Activated CD4-positive, alpha-beta memory T cell treated with anti-CD3 and anti-CD28 coated beads, Interleukin-2, amount 10 ng/mL, durations not matched to agents 7 days and 5 days (primary cell): Measurements from ENCODE around the gene ZBTB49. TPM values are rescaled to one million over a fixed set of nuclear protein-coding genes. Genes with fewer than 3 reads are reported as not detected.
"Not testable (repeated sequence)": the region's sequence is repeated elsewhere in the genome, so short reads cannot be mapped to it uniquely, and the experiment has no call there.

ENCODE experiments used
- CTCF ChIA-PET: fragments of 350-600 bp; sonication (Branson Sonifier 250); formaldehyde crosslinking; loops from one replicate; lab custom pipeline; 2021; ENCODE audit warnings: antibody characterized with exemption, inconsistent platforms; lab: Charles Lee
- POLR2A ChIA-PET: fragments of 350-600 bp; sonication (Branson Sonifier 250); formaldehyde crosslinking; loops from one replicate; lab custom pipeline; 2021; ENCODE audit warnings: antibody characterized with exemption; lab: Charles Lee
- DNase-seq: peaks from one replicate; pipeline ENCODE4 v3.0.0-alpha.2; 2020
- H3K27ac Mint-ChIP-seq: one replicate; pipeline ENCODE4 v1.8.0; 2021; ENCODE audit warnings: mild to moderate bottlenecking, mixed read lengths
- H3K27me3 Mint-ChIP-seq: one replicate; pipeline ENCODE4 v1.8.0; 2021; ENCODE audit warnings: mixed read lengths
- H3K36me3 Mint-ChIP-seq: one replicate; pipeline ENCODE4 v1.8.0; 2021; ENCODE audit warnings: low read depth, mixed read lengths
- H3K4me1 Mint-ChIP-seq: one replicate; pipeline ENCODE4 v1.8.0; 2021; ENCODE audit warnings: mixed read lengths
- H3K4me3 Mint-ChIP-seq: one replicate; pipeline ENCODE4 v1.8.0; 2021; ENCODE audit warnings: mild to moderate bottlenecking, mixed read lengths
- H3K9me3 Mint-ChIP-seq: one replicate; pipeline ENCODE4 v1.8.0; 2021; ENCODE audit warnings: mixed read lengths
- total RNA-seq, 2 experiments: library from RNA; stranded (reverse); gene quantifications; one replicate each; pipeline ENCODE4 v1.2.3, GENCODE V29; 2021

The ZBTB49 gene, protein sequence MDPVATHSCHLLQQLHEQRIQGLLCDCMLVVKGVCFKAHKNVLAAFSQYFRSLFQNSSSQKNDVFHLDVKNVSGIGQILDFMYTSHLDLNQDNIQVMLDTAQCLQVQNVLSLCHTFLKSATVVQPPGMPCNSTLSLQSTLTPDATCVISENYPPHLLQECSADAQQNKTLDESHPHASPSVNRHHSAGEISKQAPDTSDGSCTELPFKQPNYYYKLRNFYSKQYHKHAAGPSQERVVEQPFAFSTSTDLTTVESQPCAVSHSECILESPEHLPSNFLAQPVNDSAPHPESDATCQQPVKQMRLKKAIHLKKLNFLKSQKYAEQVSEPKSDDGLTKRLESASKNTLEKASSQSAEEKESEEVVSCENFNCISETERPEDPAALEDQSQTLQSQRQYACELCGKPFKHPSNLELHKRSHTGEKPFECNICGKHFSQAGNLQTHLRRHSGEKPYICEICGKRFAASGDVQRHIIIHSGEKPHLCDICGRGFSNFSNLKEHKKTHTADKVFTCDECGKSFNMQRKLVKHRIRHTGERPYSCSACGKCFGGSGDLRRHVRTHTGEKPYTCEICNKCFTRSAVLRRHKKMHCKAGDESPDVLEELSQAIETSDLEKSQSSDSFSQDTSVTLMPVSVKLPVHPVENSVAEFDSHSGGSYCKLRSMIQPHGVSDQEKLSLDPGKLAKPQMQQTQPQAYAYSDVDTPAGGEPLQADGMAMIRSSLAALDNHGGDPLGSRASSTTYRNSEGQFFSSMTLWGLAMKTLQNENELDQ
- total RNA-seq = 1 to 10 TPM; 6.6 to 7.4 TPM

DNA sequence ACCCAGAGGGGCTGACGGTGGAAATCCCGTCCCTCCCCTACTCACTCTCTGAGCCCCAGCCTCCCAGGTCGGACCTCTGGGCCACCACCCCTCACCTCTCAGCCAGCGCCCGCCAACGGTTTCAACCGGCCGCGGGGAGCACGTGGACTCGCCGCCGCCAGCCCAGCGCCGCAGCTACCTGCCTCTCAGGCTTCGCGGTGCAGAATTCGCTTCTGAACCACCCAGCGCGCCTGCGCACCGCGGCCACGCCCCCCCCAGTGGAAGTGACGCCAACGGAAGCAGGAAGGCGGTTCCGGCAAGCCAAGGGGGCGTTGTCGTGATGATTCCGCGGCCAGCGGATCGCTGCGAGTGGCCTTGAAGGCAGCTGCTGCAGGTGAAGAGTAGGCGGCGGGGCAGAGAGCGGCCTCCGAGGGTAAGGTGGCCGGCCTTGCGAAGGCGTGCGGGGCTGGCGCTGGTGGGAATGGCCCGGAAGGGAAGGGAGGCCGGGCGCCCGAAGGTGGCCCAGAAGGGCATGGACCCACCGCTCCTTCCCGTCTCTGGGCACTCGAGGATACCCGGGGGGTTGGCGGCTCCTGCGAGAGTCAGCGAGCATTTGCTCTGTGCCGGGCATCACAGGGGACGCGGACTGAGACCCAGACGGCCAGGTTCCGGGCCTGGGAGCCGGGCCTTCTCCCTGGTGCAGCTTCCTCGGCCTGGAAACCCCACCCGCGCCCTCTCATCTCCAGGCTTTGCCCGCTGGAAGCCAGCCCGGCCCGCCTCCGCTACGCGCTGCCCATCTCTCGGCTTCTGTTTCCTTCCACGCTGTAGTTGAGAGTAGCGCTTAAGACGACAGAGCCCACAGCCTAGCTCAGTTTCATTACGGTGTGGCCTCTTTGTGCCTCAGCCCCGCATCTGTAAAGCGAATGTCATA lies at the start of gene ZBTB49, which contains the start of gene LYAR:
TSS of gene ZBTB49 (plus strand) at position 311 of the 910 bp plus-strand sequence. CDS start 9,695 bp downstream, outside the sequence.
TSS of gene LYAR (minus strand) at position 214 of the 910 bp plus-strand sequence. CDS start 6,412 bp downstream, outside the sequence.
- DNase-seq = peak; percentile 97
- Mint-ChIP-seq H3K9me3 (no peaks in the 10 kb centered on the region), H3K36me3 (peaks cover 24% of the 10 kb centered on the region), H3K27ac (peak within 1 kb of the TSS; percentile 83), H3K4me1 (peaks cover 42% of the 10 kb centered on the region), H3K4me3 (peak within 1 kb of the TSS; percentile 97), H3K27me3 (no peaks in the 10 kb centered on the region)
- CTCF ChIA-PET = interaction anchor here (1.6 kb wide), 1 partner anchor 30 kb away, joined by 5 read pairs; no protein-coding TSS in a partner anchor
- POLR2A ChIA-PET = interaction anchor here (0.6 to 3.1 kb wide), 13 partner anchors 13 to 334 kb away, joined by 3 to 30 read pairs (median 3); partner anchors contain the start of gene TMEM128

DNA sequence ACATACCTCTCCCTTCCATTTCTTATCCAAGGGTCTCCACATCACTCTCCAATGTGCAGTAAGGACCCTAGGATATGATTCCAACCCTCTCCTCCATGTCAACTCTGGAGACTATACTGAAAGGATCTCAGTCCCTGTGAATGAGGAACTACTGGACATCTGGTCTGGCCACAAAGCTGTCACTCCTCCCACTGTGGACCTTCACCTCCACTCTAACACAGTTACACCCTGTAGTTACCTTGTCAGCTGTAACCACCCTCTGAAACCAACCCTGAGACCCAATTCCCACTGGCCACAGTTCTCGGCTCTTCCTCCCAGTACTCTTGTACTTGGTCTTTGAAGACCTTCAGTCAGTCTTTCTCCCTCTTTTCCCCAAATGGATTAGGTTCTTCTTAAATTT lies 44.9 kb upstream of the ZBTB49 start:
- Mint-ChIP-seq H3K36me3 (peaks cover 35% of the 10 kb centered on the region), H3K27ac (no peak overlapping the region), H3K9me3 (no peaks in the 10 kb centered on the region), H3K4me3 (no peak overlapping the region), H3K4me1 (peaks cover 36% of the 10 kb centered on the region), H3K27me3 (no peaks in the 10 kb centered on the region)
- DNase-seq = no peak
- ChIA-PET CTCF (no interaction called here), POLR2A (no interaction called here)

DNA sequence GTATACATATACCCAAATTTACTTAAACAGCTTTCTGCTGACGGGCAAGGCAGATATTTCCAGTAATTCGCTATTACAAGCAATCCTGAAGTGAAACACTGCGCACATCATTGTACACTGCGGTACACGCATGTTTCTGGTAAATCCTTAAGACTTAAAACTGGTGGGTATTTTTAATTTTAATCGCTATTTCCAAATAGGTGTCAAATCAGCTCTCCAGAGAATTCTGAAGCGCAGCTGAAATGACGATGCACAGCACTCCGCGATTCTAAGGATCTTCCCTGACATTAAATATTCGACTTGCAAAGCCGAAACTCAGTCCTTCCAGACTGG lies 42.4 kb upstream of the ZBTB49 start:
- no peaks in the 10 kb centered on the region for H3K9me3 Mint-ChIP-seq
- peak overlapping the region; percentile 82 for H3K4me3 Mint-ChIP-seq
- H3K36me3 Mint-ChIP-seq = peaks cover 23% of the 10 kb centered on the region
- H3K27ac Mint-ChIP-seq = peak overlapping the region; percentile 97
- peaks cover 37% of the 10 kb centered on the region for H3K4me1 Mint-ChIP-seq
- ChIA-PET POLR2A (interaction anchor here (0.7 to 3.5 kb wide), 18 partner anchors 9 to 294 kb away, joined by 3 to 57 read pairs (median 6); partner anchors contain the start of genes LYAR, STX18 and ZBTB49), CTCF (interaction anchor here (0.9 to 1.5 kb wide), 3 partner anchors 12 to 293 kb away, joined by 3 to 10 read pairs (median 3); no protein-coding TSS in a partner anchor)
- H3K27me3 Mint-ChIP-seq = no peaks in the 10 kb centered on the region
- DNase-seq = no peak

DNA sequence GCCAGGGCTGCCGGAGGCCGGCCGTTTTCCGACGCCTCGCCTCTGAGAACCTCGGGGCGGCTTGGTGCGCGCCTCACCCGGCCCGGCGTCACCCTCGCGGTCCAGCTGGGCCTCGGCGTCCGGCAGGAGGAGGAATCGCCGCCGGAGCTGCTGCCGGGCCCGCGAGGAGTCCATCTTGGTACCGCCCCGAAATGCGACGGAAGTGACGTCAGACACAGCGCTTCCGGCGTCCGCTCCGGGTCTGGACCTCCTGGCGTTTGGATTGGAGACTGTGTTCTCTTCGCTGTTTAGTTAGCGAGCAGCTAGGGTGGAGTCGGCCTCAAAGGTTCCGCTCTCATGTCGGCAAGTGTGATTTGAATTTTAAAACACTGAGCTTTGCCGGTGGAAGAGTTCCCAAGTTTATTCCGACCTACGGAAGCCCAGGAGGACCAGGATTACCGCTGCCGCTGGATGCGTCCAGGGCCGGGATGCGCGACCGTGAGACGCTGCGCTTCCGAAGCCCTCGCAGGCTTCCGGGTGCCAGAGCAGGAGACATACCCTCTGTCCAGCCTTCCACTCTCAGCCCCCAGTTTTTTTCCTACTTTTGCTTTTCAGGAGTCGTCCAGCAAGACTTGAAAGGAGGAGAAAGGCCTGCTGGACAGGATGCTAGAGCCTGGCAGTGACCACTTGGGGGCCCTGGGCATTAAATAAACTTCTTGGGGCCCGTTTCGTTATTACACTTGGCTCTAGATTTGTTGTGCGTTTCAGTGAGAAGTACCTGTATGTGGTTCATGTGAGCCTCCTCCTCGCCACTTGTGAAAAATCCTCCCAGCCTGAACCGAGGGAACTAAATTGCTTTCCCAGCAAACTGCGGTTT lies 41.8 kb upstream of the ZBTB49 start, which contains the start of gene TMEM128:
TSS of gene TMEM128 (minus strand) at position 195 of the 856 bp plus-strand sequence. CDS start at position 174, 21 bp downstream.
- Mint-ChIP-seq H3K4me3 (peak within 1 kb of the TSS; percentile 82), H3K27ac (peak within 1 kb of the TSS; percentile 97), H3K27me3 (no peaks in the 10 kb centered on the region), H3K4me1 (peaks cover 42% of the 10 kb centered on the region), H3K36me3 (peaks cover 21% of the 10 kb centered on the region), H3K9me3 (no peaks in the 10 kb centered on the region)
- peak; percentile 93 for DNase-seq
- ChIA-PET CTCF (interaction anchor here (0.9 to 1.5 kb wide), 6 partner anchors 11 to 292 kb away, joined by 3 to 10 read pairs (median 4); no protein-coding TSS in a partner anchor), POLR2A (interaction anchor here (0.7 to 3.5 kb wide), 22 partner anchors 8 to 293 kb away, joined by 3 to 57 read pairs (median 4); partner anchors contain the start of genes LYAR, STX18 and ZBTB49)

DNA sequence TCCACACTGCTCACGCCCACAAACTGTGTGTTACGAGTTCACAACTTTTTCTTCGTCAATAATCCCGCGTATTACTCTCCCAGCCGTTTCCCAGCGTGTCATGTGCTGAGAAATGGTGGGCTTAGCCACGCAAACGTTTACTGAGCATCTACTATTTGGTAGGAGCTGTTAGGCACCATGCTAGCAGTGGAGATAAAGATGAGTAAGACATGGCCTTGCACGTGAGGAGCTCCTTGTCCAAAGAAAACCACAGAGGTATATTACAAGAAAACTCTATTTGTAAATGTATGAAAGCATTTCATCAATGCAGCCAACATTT lies 41.2 kb upstream of the ZBTB49 start:
- H3K9me3 Mint-ChIP-seq = no peaks in the 10 kb centered on the region

DNA sequence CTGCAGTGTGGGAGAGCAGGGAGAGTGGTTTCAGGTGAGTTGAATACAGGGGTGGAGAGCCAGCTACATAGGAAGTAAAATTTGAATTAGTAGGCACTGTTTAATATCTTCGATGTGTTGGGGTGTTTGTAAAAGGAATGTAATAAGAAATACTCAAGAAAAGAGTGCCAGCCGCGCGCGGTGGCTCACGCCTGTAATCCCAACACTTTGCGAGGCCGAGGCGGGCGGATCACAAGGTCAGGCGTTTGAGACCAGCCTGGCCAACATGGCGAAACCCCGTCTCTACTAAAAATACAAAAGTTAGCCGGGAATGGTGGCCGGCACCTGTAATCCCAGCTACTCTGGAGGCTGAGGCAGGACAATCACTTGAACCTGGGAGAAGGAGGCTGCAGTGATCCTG lies 40.7 kb upstream of the ZBTB49 start:
- not testable (repeated sequence) for DNase-seq, H3K27me3 Mint-ChIP-seq, H3K9me3 Mint-ChIP-seq
- Mint-ChIP-seq H3K36me3 (peaks cover 13% of the 10 kb centered on the region), H3K27ac (peak overlapping the region; percentile 97), H3K4me1 (peaks cover 42% of the 10 kb centered on the region), H3K4me3 (peak overlapping the region; percentile 82)
- ChIA-PET CTCF (interaction anchor here (0.8 to 1.5 kb wide), 6 partner anchors 18 to 269 kb away, joined by 3 to 4 read pairs (median 3); no protein-coding TSS in a partner anchor), POLR2A (interaction anchor here (1.0 to 3.5 kb wide), 9 partner anchors 10 to 292 kb away, joined by 3 to 57 read pairs (median 10); partner anchors contain the start of genes LYAR, STX18 and ZBTB49)

More for the DNA sequence above, 41.2 kb upstream of the ZBTB49 start:
- peak overlapping the region; percentile 97 for H3K27ac Mint-ChIP-seq
- H3K27me3 Mint-ChIP-seq = no peaks in the 10 kb centered on the region
- peaks cover 42% of the 10 kb centered on the region for H3K4me1 Mint-ChIP-seq
- DNase-seq = no peak
- H3K36me3 Mint-ChIP-seq = peaks cover 15% of the 10 kb centered on the region
- peak overlapping the region; percentile 82 for H3K4me3 Mint-ChIP-seq
- POLR2A ChIA-PET = interaction anchor here (0.7 to 3.5 kb wide), 16 partner anchors 11 to 293 kb away, joined by 3 to 57 read pairs (median 6); partner anchors contain the start of genes LYAR, STX18 and ZBTB49
- CTCF ChIA-PET = interaction anchor here (0.8 to 1.5 kb wide), 7 partner anchors 11 to 270 kb away, joined by 3 to 10 read pairs (median 3); no protein-coding TSS in a partner anchor

DNA sequence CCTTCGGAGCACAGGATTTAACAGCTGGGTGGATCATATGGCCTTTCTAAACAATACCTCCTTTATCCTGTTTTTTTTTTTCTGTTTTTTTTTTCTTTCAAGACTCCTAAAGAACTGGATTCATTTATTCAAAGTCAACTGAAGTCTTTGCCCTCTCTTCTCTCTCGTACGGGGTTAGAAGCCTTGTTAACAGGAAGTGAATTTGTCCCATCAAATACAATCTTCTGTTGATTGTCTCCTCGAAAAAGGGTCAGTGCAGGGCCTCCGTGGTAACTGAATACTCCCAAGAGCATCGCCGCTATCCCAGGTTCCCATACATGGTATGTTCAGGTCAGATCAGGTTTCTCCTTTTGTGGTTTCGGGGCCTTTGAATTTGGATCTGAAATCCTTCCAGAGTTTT lies 40.2 kb upstream of the ZBTB49 start:
- DNase-seq = no peak
- Mint-ChIP-seq H3K4me1 (peaks cover 42% of the 10 kb centered on the region), H3K36me3 (peaks cover 12% of the 10 kb centered on the region), H3K27me3 (no peaks in the 10 kb centered on the region), H3K9me3 (no peaks in the 10 kb centered on the region), H3K4me3 (peak overlapping the region; percentile 34), H3K27ac (no peak overlapping the region)
- ChIA-PET CTCF (interaction anchor here (0.8 to 3.0 kb wide), 6 partner anchors 18 to 269 kb away, joined by 3 to 36 read pairs (median 3); no protein-coding TSS in a partner anchor), POLR2A (interaction anchor here (1.0 to 3.5 kb wide), 4 partner anchors 10 to 291 kb away, joined by 5 to 57 read pairs (median 29); partner anchors contain the start of genes LYAR, STX18 and ZBTB49)

DNA sequence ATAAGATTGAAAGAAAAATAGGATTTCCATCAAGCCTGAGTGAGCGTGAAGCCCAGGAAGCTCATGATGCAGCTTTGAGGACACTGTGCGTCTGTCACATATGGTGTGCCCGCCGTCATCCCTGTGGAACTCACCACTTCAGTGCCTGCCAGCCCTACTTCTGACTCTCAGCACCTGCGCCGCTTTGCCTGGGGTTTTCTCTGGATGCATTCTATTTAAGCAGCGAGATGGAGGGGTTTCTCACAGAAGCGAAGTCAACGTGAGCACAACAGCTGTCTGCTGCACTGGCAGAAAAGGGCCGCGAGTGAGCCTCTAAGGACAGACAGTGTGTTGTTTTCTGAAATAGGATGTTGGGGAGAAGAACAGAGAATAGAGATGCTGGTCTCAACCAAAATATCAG lies 35.9 kb upstream of the ZBTB49 start:
- ChIA-PET POLR2A (interaction anchor here (0.9 kb wide), 1 partner anchor 79 kb away, joined by 3 read pairs; no protein-coding TSS in a partner anchor), CTCF (interaction anchor here (1.6 to 2.3 kb wide), 2 partner anchors 9 to 78 kb away, joined by 6 to 10 read pairs; no protein-coding TSS in a partner anchor)
- Mint-ChIP-seq H3K4me3 (no peak overlapping the region), H3K27ac (no peak overlapping the region), H3K9me3 (no peaks in the 10 kb centered on the region), H3K36me3 (no peaks in the 10 kb centered on the region), H3K4me1 (peaks cover 10% of the 10 kb centered on the region), H3K27me3 (no peaks in the 10 kb centered on the region)
- DNase-seq = no peak

DNA sequence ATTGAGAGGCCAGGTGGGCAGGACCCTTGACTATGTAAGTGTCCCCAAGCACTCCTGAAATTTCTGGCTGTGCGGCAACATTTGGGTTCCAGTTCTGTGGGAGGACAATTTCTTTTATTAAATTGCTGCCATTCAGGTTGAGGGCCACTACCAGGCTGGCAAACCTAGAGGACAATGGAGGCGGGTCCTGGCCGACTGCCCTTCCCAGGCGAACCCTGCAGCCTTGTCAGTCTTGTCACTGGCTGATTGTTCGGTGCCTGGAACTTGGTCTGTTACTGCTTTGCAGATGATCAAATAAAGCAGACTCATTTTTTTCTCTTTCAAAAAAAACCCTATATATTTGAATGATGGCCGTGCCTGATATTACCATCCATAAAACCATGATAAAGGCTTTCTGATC lies 35.4 kb upstream of the ZBTB49 start:
- Mint-ChIP-seq H3K27me3 (no peaks in the 10 kb centered on the region), H3K4me1 (peaks cover 8% of the 10 kb centered on the region), H3K9me3 (no peaks in the 10 kb centered on the region), H3K4me3 (no peak overlapping the region), H3K27ac (no peak overlapping the region), H3K36me3 (no peaks in the 10 kb centered on the region)
- POLR2A ChIA-PET = interaction anchor here (0.9 kb wide), 1 partner anchor 78 kb away, joined by 3 read pairs; no protein-coding TSS in a partner anchor
- DNase-seq = no peak
- CTCF ChIA-PET = interaction anchor here (1.5 to 2.3 kb wide), 3 partner anchors 9 to 78 kb away, joined by 4 to 10 read pairs (median 6); no protein-coding TSS in a partner anchor

DNA sequence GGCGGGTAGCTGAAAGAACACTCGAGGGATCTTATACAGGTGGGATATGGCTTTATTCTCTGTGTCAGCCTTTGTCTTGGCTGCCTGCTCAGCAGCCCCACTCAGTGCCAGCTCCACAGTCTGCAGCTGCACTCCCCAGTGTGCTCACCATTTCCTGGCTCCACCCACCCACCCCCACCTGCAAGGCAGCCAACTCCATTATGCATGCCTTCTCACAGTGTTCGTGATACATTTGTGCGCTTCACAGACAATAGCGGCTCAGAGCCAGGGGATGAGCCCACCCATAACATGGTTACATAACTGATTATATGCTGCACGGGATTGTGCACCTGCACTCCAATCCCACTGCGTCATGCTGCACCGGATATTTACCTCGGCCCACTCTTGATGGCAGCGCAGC lies 33.3 kb upstream of the ZBTB49 start:
- no peak for DNase-seq
- Mint-ChIP-seq H3K4me3 (no peak overlapping the region), H3K27me3 (no peaks in the 10 kb centered on the region), H3K4me1 (peaks cover 9% of the 10 kb centered on the region), H3K27ac (no peak overlapping the region), H3K9me3 (no peaks in the 10 kb centered on the region), H3K36me3 (no peaks in the 10 kb centered on the region)
- ChIA-PET CTCF (interaction anchor here (1.3 to 2.3 kb wide), 3 partner anchors 10 to 79 kb away, joined by 3 to 10 read pairs (median 4); no protein-coding TSS in a partner anchor), POLR2A (interaction anchor here (1.0 to 1.6 kb wide), 3 partner anchors 9 to 33 kb away, joined by 3 to 8 read pairs (median 3); partner anchors contain the start of genes LYAR, TMEM128 and ZBTB49)
